ENCODE results near the gene GNRH2. TPM values are rescaled to one million over a fixed set of nuclear protein-coding genes. Genes with fewer than 3 reads are reported as not detected.
"Not testable (repeated sequence)": the region's sequence is repeated elsewhere in the genome, so short reads cannot be mapped to it uniquely, and the experiment has no call there.

GNRH2 gene
- total RNA-seq, 1 experiment from 2014 or later, result not detected

DNA sequence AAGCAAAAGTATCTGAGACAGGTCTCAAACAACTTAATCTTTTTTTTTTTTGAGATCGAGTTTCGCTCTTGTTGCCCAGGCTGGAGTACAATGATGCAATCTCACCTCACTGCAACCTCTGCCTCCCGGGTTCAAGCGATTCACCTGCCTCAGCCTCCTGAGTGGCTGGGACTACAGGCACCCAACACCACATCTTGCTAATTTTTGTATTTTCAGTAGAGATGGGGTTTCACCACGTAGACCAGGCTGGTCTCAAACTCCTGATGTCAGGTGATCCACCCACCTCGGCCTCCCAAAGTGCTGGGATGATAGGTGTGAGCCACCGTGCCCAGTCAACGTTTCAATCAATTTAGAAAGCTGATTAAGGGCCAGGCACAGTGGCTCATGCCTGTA, 29.8 kb downstream of the GNRH2 start:
- not testable (repeated sequence) for DNase-seq (ENCODE audit: low spot score)

DNA sequence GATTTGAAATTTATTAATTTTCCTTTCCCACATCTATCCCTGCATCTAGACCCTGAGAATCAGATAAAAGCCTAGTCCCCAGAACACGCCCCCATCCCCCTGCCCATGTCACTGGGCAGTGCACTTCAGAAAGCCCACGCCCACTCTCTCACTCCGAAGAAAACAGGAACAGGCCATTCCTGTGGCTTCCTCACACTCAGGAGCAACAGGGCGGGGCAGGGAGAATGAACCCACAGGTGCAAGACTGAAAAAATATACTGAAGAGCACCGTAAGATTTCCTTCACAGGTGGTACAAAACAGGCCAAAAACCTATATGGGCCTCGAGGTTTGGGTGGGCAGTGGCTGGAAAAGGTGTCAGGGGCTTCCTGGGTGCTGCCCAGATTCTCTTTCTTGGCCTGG, 31.4 kb downstream of the GNRH2 start:
- DNase-seq (ENCODE audit: low spot score), result no peak

DNA sequence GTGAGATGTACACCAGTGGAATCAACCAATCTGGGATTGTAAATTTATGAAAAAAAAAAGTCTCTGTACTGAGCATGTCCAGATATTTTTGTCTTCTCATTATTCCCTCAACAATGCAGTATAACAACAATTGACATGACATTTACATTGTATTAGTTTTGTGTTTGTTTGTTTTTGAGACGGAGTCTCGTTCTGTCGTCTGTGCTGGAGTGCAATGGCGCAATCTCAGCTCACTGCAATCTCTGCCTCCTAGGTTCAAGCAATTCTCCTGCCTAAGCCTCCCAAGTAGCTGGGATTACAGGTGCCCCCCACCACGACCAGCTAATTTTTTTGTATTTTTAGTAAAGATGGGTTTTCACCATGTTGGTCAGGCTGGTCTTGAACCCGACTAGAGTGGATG, 31.9 kb downstream of the GNRH2 start:
- not testable (repeated sequence) for DNase-seq (ENCODE audit: low spot score)

DNA sequence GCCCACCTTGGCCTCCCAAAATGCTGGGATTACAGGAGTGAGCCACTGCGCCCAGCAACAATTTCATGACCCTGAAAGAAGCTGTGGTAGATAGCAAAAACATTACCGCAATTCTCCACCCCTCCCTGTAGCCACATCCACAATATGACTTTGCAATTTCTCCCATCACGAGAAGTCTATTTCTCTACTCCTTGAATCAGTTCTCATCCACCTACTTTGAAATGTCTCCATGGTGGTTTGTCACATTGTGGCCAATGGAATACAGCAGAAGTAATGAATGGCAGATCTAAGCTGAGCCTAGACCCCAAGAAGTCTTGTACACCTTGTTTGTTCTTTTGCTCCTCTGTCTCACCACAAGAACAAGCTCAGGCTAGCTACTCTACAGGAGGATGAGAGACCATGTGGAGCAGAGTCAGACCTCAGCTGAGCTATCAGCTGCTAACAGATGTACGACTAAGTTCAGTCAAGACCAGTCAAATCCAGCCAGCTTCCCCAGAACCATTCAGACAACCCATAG, 34.3 kb downstream of the GNRH2 start:
- no peak for DNase-seq (ENCODE audit: low spot score)

DNA sequence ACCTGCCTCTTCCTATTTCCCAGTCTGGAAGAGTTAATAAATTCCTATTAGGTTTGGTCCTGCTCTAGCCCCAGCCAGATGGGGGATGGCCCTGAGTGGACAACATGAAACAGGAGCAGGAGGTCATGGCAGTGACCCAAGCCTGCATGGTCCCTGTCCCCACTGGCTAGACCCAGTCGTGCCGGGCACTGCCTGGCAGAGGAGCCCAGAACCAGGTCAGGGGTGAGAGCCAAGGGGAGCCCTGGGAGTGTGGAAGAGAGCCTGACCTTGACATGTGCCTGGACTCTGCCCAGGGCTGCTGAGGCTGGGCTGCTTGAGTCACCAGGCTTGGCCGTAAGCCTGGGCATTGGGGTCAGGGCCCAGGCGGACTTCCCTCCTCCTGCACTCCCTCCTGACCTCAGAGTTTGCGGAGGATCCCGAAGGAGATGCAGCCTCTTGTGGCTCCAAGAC, 37.5 kb downstream of the GNRH2 start:
- DNase-seq (ENCODE audit: low spot score), result peak; percentile 77

DNA sequence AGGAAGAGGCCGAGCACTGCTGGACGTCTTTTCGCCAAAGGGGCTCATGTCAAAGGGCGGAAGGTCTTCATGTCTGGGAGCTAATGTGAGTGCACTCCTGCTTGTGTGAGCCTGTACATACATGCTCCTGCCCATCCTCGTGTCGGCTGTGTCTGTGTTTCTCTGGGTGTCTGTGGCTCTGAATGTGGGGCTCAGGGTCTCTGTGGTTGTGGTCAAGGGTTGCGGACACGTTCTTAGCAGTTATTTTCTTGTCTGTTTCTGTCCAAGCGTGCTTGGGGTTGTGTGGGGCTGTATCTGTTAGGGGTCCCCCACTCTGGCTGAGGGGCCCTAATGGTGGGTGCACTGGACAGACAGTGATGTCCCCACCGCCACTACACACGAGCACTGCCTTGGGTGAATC, 38.2 kb downstream of the GNRH2 start:
- DNase-seq (ENCODE audit: low spot score), result no peak

DNA sequence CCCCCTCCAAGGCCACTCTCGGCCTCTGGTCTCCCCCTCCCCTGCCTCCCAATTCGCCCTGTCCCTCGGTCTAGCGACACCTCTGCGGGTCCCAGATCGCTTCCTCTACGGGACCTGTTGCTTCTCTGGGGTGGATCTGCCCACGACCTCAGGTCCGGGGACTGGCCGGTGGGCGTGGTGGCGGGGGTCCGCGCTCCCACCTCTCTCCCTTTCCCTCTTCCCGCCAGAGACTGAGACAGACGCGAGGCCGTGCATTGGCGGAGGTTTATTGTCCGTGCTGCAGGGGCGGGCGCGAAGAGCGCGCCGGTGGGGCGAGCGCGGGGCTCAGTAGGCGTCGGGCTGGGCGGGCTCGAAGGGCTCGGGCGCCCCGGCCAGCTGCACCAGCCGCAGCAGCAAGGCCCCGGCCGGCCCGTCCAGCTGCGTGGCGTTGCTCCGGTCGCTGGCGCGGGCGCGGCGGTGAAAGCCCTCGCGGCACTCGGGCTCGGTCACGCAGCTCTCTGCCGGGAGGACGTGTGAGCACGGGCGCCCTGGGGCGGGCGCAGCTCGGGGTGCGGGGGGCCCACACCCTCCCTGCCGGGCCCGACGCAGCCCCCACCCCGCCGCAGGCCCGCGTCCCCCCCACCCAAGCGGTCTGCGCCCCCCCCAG, 39.0 kb downstream of the GNRH2 start:
- no peak for DNase-seq (ENCODE audit: low spot score)

DNA sequence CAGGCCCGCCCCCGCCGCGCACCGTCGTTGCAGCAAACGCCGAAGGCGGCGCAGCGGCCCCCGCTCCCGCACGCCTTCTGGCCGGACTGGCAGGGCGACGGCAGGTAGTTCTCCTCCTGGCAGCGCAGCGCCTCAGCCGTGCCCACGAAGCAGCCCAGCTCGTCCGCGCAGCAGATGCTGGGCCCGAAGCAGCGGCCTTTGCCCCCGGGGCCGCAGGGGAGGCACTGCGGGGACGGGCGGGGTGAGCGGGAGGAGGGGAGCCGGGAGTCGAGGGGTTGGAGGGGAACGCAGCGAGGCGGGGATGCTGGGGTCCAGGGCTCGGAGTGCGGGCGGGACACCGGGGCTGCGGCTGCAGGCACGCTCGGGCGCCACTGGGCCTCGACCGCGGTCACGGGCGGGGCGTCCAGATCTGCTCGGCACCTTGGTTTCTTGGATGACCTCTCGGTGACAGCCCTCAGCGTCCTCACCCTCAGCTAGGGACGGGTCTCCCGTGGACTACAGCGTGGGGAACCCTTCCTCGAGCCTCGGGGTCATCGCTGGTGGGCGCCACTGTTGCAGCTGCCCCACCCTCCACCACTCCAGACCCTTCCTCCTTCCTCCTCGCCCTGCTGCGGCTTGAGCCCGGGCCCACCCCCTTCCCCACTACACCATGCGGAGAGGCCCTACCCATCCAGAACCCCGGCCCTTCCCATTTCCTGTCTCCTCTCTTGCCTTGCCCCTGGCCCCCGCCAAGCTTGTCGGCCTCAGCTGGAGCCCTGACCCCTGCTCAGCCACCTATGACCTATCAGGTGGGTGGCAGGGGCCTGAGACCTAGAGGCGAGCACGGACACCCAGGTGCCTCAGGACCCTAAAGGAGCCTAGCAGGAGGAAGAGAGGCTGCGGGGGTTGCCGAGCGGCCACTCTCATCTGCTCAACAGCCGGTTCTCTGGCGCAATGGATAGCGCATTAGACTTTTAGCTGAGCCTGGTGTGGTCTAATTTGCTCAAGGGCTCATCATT, 39.8 kb downstream of the GNRH2 start:
- no peak for DNase-seq (ENCODE audit: low spot score)

DNA sequence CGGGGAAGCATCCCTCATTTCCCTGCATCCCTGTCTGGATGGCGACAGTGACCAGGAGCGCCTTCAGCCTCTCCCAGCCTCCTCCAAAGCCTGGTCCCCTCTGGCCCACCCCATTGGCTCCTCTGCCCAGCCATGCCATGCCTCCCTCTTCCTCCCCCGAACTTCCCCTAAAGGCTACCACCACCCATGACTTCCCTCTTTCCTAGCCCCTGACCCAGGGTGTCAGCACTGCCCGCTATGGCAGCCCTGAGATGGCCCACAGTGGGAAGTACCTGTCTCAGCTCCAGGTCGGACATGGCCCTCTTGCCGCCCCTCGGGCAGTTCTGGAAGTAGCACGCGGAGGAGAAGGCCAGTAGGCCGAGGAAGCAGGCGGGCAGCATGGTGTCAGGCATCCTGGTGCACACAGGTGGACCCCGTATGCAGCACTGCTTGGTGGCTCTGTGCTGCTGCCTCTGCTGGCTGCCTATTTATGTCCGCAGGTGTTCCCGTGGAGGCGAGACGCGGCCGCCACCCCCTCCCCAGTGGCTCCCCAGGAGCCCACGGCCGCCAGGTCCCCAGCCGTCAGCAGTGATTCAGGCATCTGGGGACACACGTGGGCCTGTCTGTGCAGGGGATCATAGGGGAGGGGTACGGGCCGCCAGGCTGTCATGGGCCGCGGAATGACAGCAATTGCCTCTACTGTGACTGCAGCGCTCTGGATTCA, 41.0 kb downstream of the GNRH2 start, which contains the start of gene AVP:
Gene AVP, minus strand, starts transcription at position 442 of the 703 bp plus-strand sequence. Its CDS starts 50 bp downstream, at position 392.
- DNase-seq (ENCODE audit: low spot score), result no peak

DNA sequence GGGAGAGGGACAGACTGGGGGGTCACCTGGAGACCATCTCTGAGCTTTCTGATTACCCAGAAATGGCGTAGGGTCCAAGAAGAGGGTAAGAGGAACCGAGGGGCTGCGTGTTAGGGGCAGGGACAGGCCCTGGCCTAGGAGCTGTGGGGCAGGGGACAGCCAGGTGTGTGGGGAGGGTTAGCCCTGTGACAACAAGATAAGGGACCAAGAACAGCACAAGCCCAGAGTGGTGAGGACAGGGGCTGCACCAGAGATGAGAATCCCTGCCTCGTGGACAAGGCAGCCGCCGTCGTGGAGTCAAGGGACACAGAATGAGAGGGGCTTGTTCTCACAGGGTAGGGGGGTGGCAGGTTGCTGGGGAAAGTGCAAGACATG, 41.6 kb downstream of the GNRH2 start:
- DNase-seq (ENCODE audit: low spot score), result no peak

DNA sequence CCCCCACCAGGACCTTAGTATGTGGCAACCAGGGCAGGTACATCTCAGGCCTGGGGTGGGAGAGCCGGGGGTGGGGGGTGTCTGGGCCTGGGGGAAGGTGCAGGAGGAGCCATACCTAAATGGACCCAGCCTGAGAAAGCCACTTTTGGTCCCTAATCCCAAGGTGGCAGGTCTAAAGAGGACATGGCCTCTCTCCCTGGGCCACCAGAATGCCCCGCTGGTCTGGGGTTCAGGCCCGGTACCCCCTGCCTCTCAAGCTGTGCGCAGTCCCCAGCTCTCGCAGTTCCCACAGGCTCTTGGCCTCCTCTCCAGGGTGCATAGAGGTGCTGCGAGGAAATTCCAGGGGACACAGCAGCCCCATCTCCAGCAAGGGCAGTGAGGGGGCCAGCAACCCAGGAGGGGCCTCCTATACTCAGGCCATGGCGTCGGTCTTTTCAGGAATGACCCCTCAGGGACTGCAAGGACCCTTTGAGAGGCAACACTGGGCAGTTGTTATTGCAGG, 42.2 kb downstream of the GNRH2 start:
- no peak for DNase-seq (ENCODE audit: low spot score)

DNA sequence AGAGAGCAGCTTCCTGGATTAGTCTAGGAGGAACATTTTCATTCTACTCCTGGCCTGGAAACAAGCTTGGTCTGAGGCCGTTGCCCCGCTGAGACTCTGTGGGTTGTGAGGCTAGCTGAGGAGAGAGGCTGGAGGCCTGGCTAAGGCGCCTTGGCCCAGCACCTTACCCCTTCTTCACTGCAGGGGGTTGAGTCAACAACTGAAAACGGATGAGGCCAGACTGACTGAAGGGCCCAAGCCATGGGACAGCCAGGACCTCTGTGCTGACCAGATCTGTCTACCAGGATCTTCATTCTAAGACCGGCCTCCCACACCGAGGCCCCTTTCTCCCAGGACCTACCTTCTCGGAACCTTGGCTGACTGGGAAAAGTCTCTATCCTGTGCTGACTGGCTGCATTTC, 44.6 kb downstream of the GNRH2 start:
- no peak for DNase-seq (ENCODE audit: low spot score)

DNA sequence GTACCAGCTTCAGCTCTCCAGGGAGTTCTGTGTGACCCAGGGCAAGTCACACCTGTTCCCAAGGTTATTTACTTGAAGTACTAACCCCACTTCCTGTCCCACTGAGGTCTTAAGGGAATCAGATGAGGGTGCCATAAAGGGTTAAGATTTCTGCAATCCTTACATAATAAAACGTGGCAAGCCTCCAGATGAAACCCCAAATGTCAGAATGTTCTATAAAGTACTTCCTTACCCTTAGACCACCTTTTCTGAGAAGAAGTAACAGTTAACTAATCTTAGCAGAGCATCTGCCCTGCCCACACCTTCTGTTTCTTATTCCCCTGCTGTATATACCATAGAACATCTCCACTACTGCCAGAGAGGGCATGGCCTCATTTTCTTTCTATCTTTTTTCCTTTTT, 47.1 kb downstream of the GNRH2 start:
- DNase-seq (ENCODE audit: low spot score), result no peak

DNA sequence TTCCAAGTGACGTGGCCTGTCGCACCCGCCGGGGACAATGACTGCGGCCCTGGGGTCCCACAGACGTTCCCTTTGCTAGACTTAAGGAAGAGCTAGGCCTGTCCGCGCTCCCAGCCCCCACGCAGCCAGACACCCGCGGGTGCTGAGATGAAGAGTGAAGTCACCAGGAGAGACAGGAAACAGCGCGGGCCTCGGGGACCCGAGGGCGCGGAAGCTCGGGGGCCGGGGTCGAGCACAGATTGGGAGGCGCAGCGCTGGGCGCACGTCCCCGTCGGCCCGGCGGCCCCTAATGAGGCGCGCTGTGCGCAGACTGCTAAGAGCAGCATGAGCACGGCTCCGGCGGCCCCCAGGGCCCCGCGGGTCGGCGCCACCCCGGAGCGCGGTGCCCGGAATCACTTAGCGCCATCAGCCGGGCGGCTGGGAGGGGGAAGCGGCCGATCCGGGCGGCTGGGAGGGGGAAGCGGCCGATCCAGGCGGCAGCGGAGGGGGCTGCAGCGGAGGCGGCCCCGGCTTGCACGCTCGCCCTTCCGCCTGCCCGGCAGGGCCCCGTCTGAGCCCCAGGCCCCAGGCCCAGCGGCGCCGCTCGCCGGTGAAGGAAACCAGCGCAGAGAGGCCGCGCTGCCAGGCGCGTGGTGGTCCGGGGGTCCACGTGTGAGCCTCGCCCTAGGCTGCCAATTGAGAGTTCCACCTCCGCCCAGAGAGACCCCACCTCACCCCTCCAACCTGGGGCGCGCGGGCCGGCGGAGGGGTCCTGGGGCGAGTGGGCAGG, 49.4 kb downstream of the GNRH2 start:
- DNase-seq (ENCODE audit: low spot score), result no peak

DNA sequence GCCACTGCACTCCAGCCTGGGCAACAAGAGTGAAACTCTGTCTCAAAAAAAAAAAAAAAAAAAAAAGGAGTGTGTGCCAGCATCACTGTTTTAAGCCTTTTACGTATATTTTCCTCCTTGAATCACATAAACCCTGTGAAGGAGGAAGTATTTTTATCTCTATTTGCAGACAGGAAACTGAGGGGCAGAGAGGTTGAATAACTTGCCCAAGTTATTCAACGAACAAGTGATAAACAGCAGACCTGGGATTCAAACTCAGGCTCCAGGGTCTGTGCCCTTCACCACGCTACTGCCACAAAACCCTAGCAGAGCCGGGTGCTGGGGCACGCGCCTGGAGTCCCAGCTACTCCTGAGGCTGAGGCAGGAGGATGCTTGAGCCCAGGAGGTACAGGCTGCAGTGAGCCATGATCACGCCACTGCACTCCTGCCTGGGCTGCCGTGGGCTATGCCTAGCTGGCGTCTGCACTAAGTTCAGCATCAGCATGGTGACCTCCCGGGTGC, 50.5 kb downstream of the GNRH2 start:
- no peak for DNase-seq (ENCODE audit: low spot score)

DNA sequence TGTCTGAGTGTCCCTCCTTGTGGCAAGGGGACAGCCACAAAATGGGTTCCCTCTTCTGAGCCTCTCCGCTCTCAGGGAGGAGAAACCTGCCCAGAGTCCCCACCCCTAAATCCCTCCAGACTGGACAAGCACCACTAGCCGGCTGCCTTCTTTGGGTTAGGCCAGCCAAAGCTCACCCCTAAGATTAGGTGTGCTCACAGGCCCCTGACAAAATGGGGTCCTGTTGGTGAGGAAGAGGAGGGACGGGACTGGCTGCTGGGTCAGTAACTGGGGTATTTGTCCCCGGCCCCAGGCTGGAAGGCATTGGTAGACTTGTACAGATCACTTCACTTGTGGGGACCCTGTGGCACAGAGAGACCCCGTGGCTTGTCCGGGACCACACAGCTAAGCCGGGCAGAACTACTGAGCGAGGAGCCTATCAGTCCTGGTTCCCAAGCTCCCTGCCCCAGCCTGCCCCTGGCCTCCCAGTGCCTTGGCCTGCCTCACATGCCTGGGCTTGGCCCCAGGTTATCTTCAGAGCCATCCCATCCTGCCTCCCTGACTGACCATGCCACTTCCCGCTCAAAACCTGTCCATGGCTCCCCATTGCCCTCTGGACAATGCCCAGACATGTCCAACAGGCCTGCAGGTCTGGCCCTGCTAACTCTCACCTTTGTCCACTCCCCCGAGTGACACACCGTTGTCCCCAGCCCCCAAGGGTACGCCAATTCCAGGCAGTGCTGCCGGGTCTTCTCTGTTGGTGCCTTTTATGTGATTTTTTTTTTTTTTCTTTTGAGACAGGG, 51.6 kb downstream of the GNRH2 start:
- no peak for DNase-seq (ENCODE audit: low spot score)
